Hematopoietic multipotent progenitor cell treated with erythropoietin and hydrocortisone succinate and interleukin-3 and kit ligand, for 4 days (in vitro differentiated cells): ENCODE data around the gene SHISA5.
"Not testable (repeated sequence)": the region's sequence is repeated elsewhere in the genome, so short reads cannot be mapped to it uniquely, and the experiment has no call there.

Source experiments
- DNase-seq: peaks from one replicate; pipeline ENCODE4 v3.0.0-alpha.2; 2015

SHISA5 gene

GRCh38 chr3:48504051-48504946, at the start of gene SHISA5:
Gene SHISA5, minus strand, starts transcription at chr3:48504174. Its CDS starts 80 bp downstream, at chr3:48504094.
- DNase-seq = peak; percentile 68

GRCh38 chr3:48553361-48553760, 49.4 kb upstream of the SHISA5 start:
- no peak for DNase-seq

GRCh38 chr3:48552111-48552951, 48.4 kb upstream of the SHISA5 start:
- DNase-seq = no peak

GRCh38 chr3:48551651-48552050, 47.7 kb upstream of the SHISA5 start:
- not testable (repeated sequence) for DNase-seq

GRCh38 chr3:48548729-48549705, 45.0 kb upstream of the SHISA5 start:
- peak; percentile 93 for DNase-seq

GRCh38 chr3:48548126-48548525, 44.2 kb upstream of the SHISA5 start:
- DNase-seq = peak; percentile 46

- peak; percentile 46 for DNase-seq
Measured at GRCh38 chr3:48546203-48546829, 42.3 kb upstream of the SHISA5 start.

GRCh38 chr3:48544141-48544540, 40.2 kb upstream of the SHISA5 start:
- no peak for DNase-seq

GRCh38 chr3:48543271-48543866, 39.4 kb upstream of the SHISA5 start:
- peak; percentile 56 for DNase-seq

- DNase-seq = no peak
Measured at GRCh38 chr3:48538451-48538850, 34.5 kb upstream of the SHISA5 start.

GRCh38 chr3:48536785-48537184, 32.8 kb upstream of the SHISA5 start:
- no peak for DNase-seq

GRCh38 chr3:48536116-48536515, 32.1 kb upstream of the SHISA5 start:
- DNase-seq = peak; percentile 50

- no peak for DNase-seq
Measured at GRCh38 chr3:48535578-48535977, 31.6 kb upstream of the SHISA5 start.

- DNase-seq = no peak
Measured at GRCh38 chr3:48532977-48533337, 29.0 kb upstream of the SHISA5 start.

- no peak for DNase-seq
Measured at GRCh38 chr3:48532271-48532976, 28.4 kb upstream of the SHISA5 start.

GRCh38 chr3:48530701-48531100, 26.7 kb upstream of the SHISA5 start:
- DNase-seq = not testable (repeated sequence)

GRCh38 chr3:48528754-48529153, 24.8 kb upstream of the SHISA5 start:
- DNase-seq = peak; percentile 78

GRCh38 chr3:48528048-48528447, 24.1 kb upstream of the SHISA5 start:
- peak; percentile 39 for DNase-seq

GRCh38 chr3:48524970-48525369, 21.0 kb upstream of the SHISA5 start:
- DNase-seq = no peak

GRCh38 chr3:48521635-48522034, 17.7 kb upstream of the SHISA5 start:
- no peak for DNase-seq

GRCh38 chr3:48519277-48519643, 15.3 kb upstream of the SHISA5 start:
- no peak for DNase-seq
